Keratinocyte (primary cell): ENCODE results near the gene RTN4RL2. TPM values are rescaled to one million over a fixed set of nuclear protein-coding genes. Genes with fewer than 3 reads are reported as not detected.

Experiments
- DNase-seq: peaks from one replicate; pipeline ENCODE4 v3.0.0-alpha.2; 2011; ENCODE audit warnings: low read depth, missing footprints, low spot score
- FAIRE-seq: peaks from 2 replicates; lab custom pipeline; 2011; peaks lifted over from hg19 to GRCh38; lab: Jason Lieb, UNC
- H2AFZ ChIP-seq: 2 replicates; pipeline ENCODE4 v1.6.0; 2012; ENCODE audit warnings: low read length, control low read depth, inconsistent platforms; ENCODE audit not compliant: control insufficient read depth
- H3K27ac ChIP-seq: 2 replicates; pipeline ENCODE4 v1.5.1; 2011; ENCODE audit warnings: low read length; ENCODE audit not compliant: control insufficient read depth, insufficient read depth
- H3K27me3 ChIP-seq: 3 replicates; pipeline ENCODE4 v1.6.0; 2011; ENCODE audit warnings: low read length; ENCODE audit not compliant: control insufficient read depth, insufficient read depth; ENCODE audit errors: extremely low read depth
- H3K36me3 ChIP-seq, 2 experiments: 2 replicates in 1 of 2; 3 replicates in 1 of 2; pipeline ENCODE4 v1.5.1; 2011; ENCODE audit warnings: low read length in 2 of 2, mild to moderate bottlenecking in 1 of 2; ENCODE audit not compliant: control insufficient read depth in 2 of 2, insufficient read depth in 2 of 2; ENCODE audit errors: extremely low read depth in 1 of 2
- H3K4me1 ChIP-seq: 3 replicates; pipeline ENCODE4 v1.5.1; 2011; ENCODE audit warnings: low read length; ENCODE audit not compliant: control insufficient read depth, insufficient read depth; ENCODE audit errors: extremely low read depth
- H3K4me2 ChIP-seq: 3 replicates; pipeline ENCODE4 v1.6.0; 2011; ENCODE audit warnings: low read depth, low read length; ENCODE audit not compliant: control insufficient read depth, insufficient read depth; ENCODE audit errors: extremely low read depth
- H3K4me3 ChIP-seq, 3 experiments: fragments of 200-600 bp in 1 of 3; sonication (generic) in 1 of 3; 2 replicates in 2 of 3; 3 replicates in 1 of 3; pipeline ENCODE4 v1.5.1; 2011 to 2016; ENCODE audit warnings: low read length in 3 of 3, mild to moderate bottlenecking in 3 of 3, control low read depth in 2 of 3, inconsistent platforms in 1 of 3, low read depth in 1 of 3, mixed read lengths in 1 of 3, mixed run types in 1 of 3, moderate library complexity in 1 of 3; ENCODE audit not compliant: control insufficient read depth in 2 of 3, insufficient read depth in 2 of 3; ENCODE audit errors: extremely low read depth in 1 of 3
- H3K79me2 ChIP-seq: 2 replicates; pipeline ENCODE4 v1.6.0; 2012; ENCODE audit warnings: low read length; ENCODE audit not compliant: control insufficient read depth, insufficient read depth
- H3K9ac ChIP-seq: 3 replicates; pipeline ENCODE4 v1.6.0; 2011; ENCODE audit warnings: low read length; ENCODE audit not compliant: control insufficient read depth, insufficient read depth; ENCODE audit errors: extremely low read depth
- H3K9me1 ChIP-seq: 3 replicates; pipeline ENCODE4 v1.6.0; 2011; ENCODE audit warnings: low read length; ENCODE audit not compliant: control insufficient read depth, insufficient read depth; ENCODE audit errors: extremely low read depth
- H3K9me3 ChIP-seq: 2 replicates; pipeline ENCODE4 v1.5.1; 2012; ENCODE audit warnings: low read depth, low read length; ENCODE audit not compliant: control insufficient read depth
- H4K20me1 ChIP-seq: 3 replicates; pipeline ENCODE4 v1.6.0; 2011; ENCODE audit warnings: low read length; ENCODE audit not compliant: control insufficient read depth, insufficient read depth; ENCODE audit errors: extremely low read depth
- EZH2 ChIP-seq: IDR thresholded peaks from one replicate; pipeline ENCODE4 v1.6.1; 2012; ENCODE audit warnings: inconsistent platforms, mild to moderate bottlenecking, low read length, moderate library complexity
- dilution Hi-C: fragments of 300-500 bp; cut with MboI; formaldehyde crosslinking; loops from one replicate; pipeline ENCODE4 v1.7.0; 2020; ENCODE audit warnings: low sequenced_read_pairs; ENCODE audit not compliant: extremely low pct_ligation_motif_present
- polyA plus RNA-seq, 5 experiments: library from polyadenylated mRNA; depleted of rRNA in 3 of 5; stranded (reverse) in 3 of 5; stranded (forward) in 1 of 5; unstranded in 1 of 5; fragments of >200 nt; gene quantifications; 1 replicate in 1 of 5; 2 replicates in 3 of 5; 3 replicates in 1 of 5; pipeline versions ENCODE4 v1.2.1 to v1.2.3, GENCODE V29; 2011 to 2012; ENCODE audit warnings: missing spikeins in 2 of 5, low read depth in 1 of 5, low replicate concordance in 1 of 5
- TF ChIP-seq, protein P1 (sequence below), 3 experiments: IDR thresholded peaks in 1 of 3; conservative IDR thresholded peaks in 1 of 3; optimal IDR thresholded peaks in 1 of 3; 2 replicates in 2 of 3; 3 replicates in 1 of 3; pipeline versions ENCODE3 to v1.5.1; 2011; ENCODE audit warnings: low read length in 3 of 3, mild to moderate bottlenecking in 3 of 3, moderate library complexity in 2 of 3, control low read depth in 1 of 3, inconsistent platforms in 1 of 3; ENCODE audit not compliant: insufficient read depth in 2 of 3; ENCODE audit errors: extremely low read depth in 1 of 3

The RTN4RL2 gene
- polyA plus RNA-seq, 1 donor (not counting 4 experiments of a cell fraction or from before 2014, with no cell fraction given), result 0.03 TPM

DNA sequence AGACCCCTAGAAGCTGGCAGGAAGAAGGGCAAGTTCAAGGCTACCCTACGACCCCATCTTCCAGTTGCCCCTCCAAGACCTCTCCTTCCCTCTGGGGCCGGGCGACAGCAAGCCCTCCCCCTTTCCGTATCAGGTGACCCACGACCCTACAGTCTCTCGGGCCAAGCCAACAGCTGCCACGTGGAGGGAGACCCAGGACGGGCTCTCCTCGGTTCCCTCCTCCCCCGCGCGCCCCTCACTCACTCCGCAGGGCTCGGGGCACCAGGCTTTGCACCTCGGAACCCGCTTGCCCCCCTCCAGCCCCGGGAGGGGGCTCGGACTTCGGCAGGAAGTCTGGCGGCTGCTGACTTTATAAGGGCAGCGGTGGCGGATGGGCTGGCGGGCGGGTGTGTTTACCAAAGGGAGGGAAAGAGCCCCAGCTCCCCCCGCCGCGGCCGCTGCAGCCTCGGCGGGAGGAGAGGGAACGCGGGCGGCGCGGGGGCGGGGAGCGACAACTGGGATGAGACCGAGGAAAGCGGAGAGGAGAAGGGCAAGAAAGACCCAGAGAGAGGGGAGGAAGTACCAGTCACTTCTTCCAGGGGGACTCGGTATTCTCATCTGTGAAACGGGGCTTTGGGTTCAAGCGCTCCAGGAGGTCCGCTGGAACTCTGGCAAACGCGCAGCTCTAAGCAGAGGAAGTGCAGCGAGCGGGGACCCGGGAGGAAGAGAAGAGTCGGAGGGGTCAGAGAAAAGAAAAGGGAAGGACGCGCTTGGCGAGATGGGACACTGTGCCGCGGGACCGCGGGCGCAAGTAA, 54.4 kb downstream of the RTN4RL2 start:
- no peak for DNase-seq

DNA sequence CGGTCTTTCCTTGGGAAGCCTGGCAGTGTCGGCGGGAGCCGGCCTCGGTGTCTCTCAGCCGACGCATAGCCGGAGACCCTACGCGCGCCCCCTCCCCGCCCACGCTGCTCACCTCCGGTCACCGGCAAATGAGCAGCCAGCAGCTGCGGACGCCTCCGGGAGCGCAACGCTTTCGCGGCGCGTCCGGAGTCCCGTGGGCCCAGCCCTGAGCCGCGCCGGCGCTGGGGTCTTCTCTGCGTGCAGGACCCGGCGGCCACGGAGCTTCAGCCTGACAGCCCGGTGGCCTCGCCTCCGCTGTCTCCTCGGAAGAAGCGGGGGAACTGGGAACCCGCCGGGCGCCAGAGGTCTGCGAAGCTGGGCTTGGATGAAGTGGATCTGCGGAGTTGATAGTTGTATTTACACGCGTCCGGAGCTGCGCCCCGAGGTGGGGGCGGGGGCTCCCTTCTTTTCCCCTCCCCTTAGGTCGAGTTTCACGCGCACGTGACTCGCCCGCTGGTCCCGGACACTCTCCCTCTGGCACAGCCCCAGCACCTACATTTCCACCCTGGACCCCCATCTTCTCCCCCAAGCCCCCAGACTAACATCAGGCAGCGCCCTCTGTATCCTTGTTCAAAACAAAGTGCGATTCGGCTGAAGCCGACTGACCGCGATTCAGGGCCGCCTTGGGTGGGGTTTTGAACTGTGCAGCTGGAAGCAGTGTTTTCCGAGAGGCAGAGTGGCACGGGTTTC, 55.2 kb downstream of the RTN4RL2 start, which contains the start of gene SLC43A1:
SLC43A1 (minus strand) TSS at position 371 of the 729 bp plus-strand sequence. CDS start 1,591 bp downstream, outside the sequence.
- no peak for FAIRE-seq
- TF ChIP-seq, protein P1, sequence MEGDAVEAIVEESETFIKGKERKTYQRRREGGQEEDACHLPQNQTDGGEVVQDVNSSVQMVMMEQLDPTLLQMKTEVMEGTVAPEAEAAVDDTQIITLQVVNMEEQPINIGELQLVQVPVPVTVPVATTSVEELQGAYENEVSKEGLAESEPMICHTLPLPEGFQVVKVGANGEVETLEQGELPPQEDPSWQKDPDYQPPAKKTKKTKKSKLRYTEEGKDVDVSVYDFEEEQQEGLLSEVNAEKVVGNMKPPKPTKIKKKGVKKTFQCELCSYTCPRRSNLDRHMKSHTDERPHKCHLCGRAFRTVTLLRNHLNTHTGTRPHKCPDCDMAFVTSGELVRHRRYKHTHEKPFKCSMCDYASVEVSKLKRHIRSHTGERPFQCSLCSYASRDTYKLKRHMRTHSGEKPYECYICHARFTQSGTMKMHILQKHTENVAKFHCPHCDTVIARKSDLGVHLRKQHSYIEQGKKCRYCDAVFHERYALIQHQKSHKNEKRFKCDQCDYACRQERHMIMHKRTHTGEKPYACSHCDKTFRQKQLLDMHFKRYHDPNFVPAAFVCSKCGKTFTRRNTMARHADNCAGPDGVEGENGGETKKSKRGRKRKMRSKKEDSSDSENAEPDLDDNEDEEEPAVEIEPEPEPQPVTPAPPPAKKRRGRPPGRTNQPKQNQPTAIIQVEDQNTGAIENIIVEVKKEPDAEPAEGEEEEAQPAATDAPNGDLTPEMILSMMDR (optimal IDR thresholded peaks at IDR 0.05 in 1 of 3, IDR thresholded peaks at IDR 0.05 in 1 of 3, conservative IDR thresholded peaks at IDR 0.05 in 1 of 3; ENCODE audit: extremely low read depth in 1 of 3, insufficient read depth in 2 of 3, low read length in 3 of 3), result peak in 1 of 3 experiments; percentile 3
- no peak for TF ChIP-seq EZH2
- peak within 1 kb of the TSS; percentile 50 to 78 (median 72) for H3K4me3 ChIP-seq
- H3K27ac ChIP-seq, result no peak within 1 kb of the TSS
- peaks cover 23% of the 10 kb centered on the region for H3K27me3 ChIP-seq
- H4K20me1 ChIP-seq, result no peaks in the 10 kb centered on the region
- no peak for DNase-seq
- peak within 1 kb of the TSS; percentile 90 for H2AFZ ChIP-seq
- no peaks in the 10 kb centered on the region for H3K9me3 ChIP-seq
- peak within 1 kb of the TSS; percentile 90 for H3K4me2 ChIP-seq
- H3K4me1 ChIP-seq, result peaks cover 4% of the 10 kb centered on the region
- H3K79me2 ChIP-seq, result no peaks in the 10 kb centered on the region
- H3K9ac ChIP-seq, result peak within 1 kb of the TSS; percentile 61
- dilution Hi-C loops, result no loop called here
- H3K9me1 ChIP-seq, result no peaks in the 10 kb centered on the region
- H3K36me3 ChIP-seq, result no peaks in the 10 kb centered on the region

More for the DNA sequence above, 54.4 kb downstream of the RTN4RL2 start:
- no peaks in the 10 kb centered on the region for H3K9me3 ChIP-seq
- H3K4me3 ChIP-seq, result peak overlapping the region; percentile 50 to 78 (median 72)
- dilution Hi-C loops, result no loop called here
- H3K4me1 ChIP-seq, result peaks cover 4% of the 10 kb centered on the region
- TF ChIP-seq, protein P1 (optimal IDR thresholded peaks at IDR 0.05 in 1 of 3, IDR thresholded peaks at IDR 0.05 in 1 of 3, conservative IDR thresholded peaks at IDR 0.05 in 1 of 3; ENCODE audit: extremely low read depth in 1 of 3, insufficient read depth in 2 of 3, low read length in 3 of 3), result no peak
- peak; percentile 57 for TF ChIP-seq EZH2
- peak overlapping the region; percentile 90 for H2AFZ ChIP-seq
- H4K20me1 ChIP-seq, result no peaks in the 10 kb centered on the region
- H3K27me3 ChIP-seq, result peaks cover 23% of the 10 kb centered on the region
- no peak overlapping the region for H3K27ac ChIP-seq
- no peaks in the 10 kb centered on the region for H3K9me1 ChIP-seq
- H3K79me2 ChIP-seq, result no peaks in the 10 kb centered on the region
- H3K9ac ChIP-seq, result peak overlapping the region; percentile 61
- peak overlapping the region; percentile 90 for H3K4me2 ChIP-seq
- FAIRE-seq, result no peak
- H3K36me3 ChIP-seq, result no peaks in the 10 kb centered on the region
